ENCODE results near the gene CCDC28B. TPM values are rescaled to one million over a fixed set of nuclear protein-coding genes. Genes with fewer than 3 reads are reported as not detected.

Gene CCDC28B
- polyA plus RNA-seq, 1 of the 3 experiments (the other 2 are of a cell fraction) = 26.3 TPM

GRCh38 chr1:32195972-32196823, 4.2 kb upstream of the CCDC28B start:
- H3K4me2 ChIP-seq = no peak overlapping the region
- CTCF ChIA-PET = no interaction called here
- H3K9me3 ChIP-seq = no peaks in the 10 kb centered on the region
- no peak overlapping the region for H3K4me3 ChIP-seq (ENCODE audit: low read depth in 2 of 2, low read length in 1 of 2)
- H2AFZ ChIP-seq (ENCODE audit: low read depth) = no peak overlapping the region
- peak overlapping the region; percentile 9 to 28; a peak in 1 of 4 replicates for H3K27ac ChIP-seq (ENCODE audit: low read depth in 2 of 2, low read length in 1 of 2)
- POLR2A ChIA-PET = interaction anchor here (1.0 to 3.4 kb wide), 2 partner anchors 11 to 15 kb away, joined by 3 to 19 read pairs; partner anchors contain the start of gene TXLNA
- peaks cover 20 to 22% of the 10 kb centered on the region in 2 experiments; a peak in 3 of 4 replicates for H3K4me1 ChIP-seq (ENCODE audit: control insufficient read depth in 1 of 2, insufficient read depth in 2 of 2, low read depth in 1 of 2, low read length in 1 of 2)
- H3K79me2 ChIP-seq (ENCODE audit: insufficient read depth) = no peaks in the 10 kb centered on the region
- TF ChIP-seq EP300 (IDR thresholded peaks at IDR 0.05; ENCODE audit: borderline replicate concordance in 1 of 2, low read depth in 1 of 2, low read length in 1 of 2) (no peak), YY1 (IDR thresholded peaks at IDR 0.05; ENCODE audit: low read depth) (no peak), TEAD4 (IDR thresholded peaks at IDR 0.05; ENCODE audit: borderline replicate concordance, insufficient read depth) (no peak), TCF12 (IDR thresholded peaks at IDR 0.05) (no peak), CTCF (IDR thresholded peaks at IDR 0.05) (no peak), SMC3 (IDR thresholded peaks at IDR 0.05; ENCODE audit: low read depth, low read length) (no peak)
- H4K20me1 ChIP-seq (ENCODE audit: insufficient read depth) = no peaks in the 10 kb centered on the region
- H3K27me3 ChIP-seq (ENCODE audit: insufficient read depth) = no peaks in the 10 kb centered on the region
- H3K9me2 ChIP-seq = no peaks in the 10 kb centered on the region
- DNase-seq = no peak
- peaks cover 18% of the 10 kb centered on the region for H3F3A ChIP-seq (replicated peaks; ENCODE audit: insufficient read depth)
- no peak overlapping the region for H3K9ac ChIP-seq
- H3K36me3 ChIP-seq (replicated peaks in 1 of 2; ENCODE audit: control insufficient read depth in 1 of 2, insufficient read depth in 2 of 2, low read length in 1 of 2) = peaks cover 45 to 68% of the 10 kb centered on the region in 2 experiments

GRCh38 chr1:32197074-32197473, 3.3 kb upstream of the CCDC28B start:
- ChIA-PET CTCF (interaction anchor here (0.8 to 1.7 kb wide), 4 partner anchors 18 to 51 kb away, joined by 3 to 7 read pairs (median 4); partner anchors contain the start of gene TXLNA), POLR2A (interaction anchor here (0.7 to 3.4 kb wide), 4 partner anchors 12 to 83 kb away, joined by 3 to 19 read pairs (median 4); partner anchors contain the start of genes DCDC2B and TXLNA)
- TF ChIP-seq GATA2 (CRISPR knock-in tag; IDR thresholded peaks at IDR 0.05) (no peak), JUND (IDR thresholded peaks at IDR 0.05) (no peak), NRF1 (IDR thresholded peaks at IDR 0.05; ENCODE audit: low read depth, low read length) (no peak), POLR2AphosphoS5 (IDR thresholded peaks at IDR 0.05; ENCODE audit: low read depth, low read length) (no peak), EZH2phosphoT487 (IDR thresholded peaks at IDR 0.05; ENCODE audit: borderline replicate concordance, low read depth) (no peak), SIN3A (IDR thresholded peaks at IDR 0.05; ENCODE audit: borderline replicate concordance, low read depth, low read length) (no peak), TCF12 (IDR thresholded peaks at IDR 0.05) (no peak), EP300 (IDR thresholded peaks at IDR 0.05; ENCODE audit: borderline replicate concordance in 1 of 2, low read depth in 1 of 2, low read length in 1 of 2) (no peak)
- TF ChIP-seq, protein P1, sequence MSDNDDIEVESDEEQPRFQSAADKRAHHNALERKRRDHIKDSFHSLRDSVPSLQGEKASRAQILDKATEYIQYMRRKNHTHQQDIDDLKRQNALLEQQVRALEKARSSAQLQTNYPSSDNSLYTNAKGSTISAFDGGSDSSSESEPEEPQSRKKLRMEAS (IDR thresholded peaks at IDR 0.05; ENCODE audit: low read depth) = no peak
- TF ChIP-seq, protein P2, sequence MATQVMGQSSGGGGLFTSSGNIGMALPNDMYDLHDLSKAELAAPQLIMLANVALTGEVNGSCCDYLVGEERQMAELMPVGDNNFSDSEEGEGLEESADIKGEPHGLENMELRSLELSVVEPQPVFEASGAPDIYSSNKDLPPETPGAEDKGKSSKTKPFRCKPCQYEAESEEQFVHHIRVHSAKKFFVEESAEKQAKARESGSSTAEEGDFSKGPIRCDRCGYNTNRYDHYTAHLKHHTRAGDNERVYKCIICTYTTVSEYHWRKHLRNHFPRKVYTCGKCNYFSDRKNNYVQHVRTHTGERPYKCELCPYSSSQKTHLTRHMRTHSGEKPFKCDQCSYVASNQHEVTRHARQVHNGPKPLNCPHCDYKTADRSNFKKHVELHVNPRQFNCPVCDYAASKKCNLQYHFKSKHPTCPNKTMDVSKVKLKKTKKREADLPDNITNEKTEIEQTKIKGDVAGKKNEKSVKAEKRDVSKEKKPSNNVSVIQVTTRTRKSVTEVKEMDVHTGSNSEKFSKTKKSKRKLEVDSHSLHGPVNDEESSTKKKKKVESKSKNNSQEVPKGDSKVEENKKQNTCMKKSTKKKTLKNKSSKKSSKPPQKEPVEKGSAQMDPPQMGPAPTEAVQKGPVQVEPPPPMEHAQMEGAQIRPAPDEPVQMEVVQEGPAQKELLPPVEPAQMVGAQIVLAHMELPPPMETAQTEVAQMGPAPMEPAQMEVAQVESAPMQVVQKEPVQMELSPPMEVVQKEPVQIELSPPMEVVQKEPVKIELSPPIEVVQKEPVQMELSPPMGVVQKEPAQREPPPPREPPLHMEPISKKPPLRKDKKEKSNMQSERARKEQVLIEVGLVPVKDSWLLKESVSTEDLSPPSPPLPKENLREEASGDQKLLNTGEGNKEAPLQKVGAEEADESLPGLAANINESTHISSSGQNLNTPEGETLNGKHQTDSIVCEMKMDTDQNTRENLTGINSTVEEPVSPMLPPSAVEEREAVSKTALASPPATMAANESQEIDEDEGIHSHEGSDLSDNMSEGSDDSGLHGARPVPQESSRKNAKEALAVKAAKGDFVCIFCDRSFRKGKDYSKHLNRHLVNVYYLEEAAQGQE (IDR thresholded peaks at IDR 0.05; ENCODE audit: low read depth, low read length) = no peak
- TF ChIP-seq, protein P3, sequence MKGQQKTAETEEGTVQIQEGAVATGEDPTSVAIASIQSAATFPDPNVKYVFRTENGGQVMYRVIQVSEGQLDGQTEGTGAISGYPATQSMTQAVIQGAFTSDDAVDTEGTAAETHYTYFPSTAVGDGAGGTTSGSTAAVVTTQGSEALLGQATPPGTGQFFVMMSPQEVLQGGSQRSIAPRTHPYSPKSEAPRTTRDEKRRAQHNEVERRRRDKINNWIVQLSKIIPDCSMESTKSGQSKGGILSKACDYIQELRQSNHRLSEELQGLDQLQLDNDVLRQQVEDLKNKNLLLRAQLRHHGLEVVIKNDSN (IDR thresholded peaks at IDR 0.05; ENCODE audit: borderline replicate concordance, low read depth) = no peak
- TF ChIP-seq, protein P4, sequence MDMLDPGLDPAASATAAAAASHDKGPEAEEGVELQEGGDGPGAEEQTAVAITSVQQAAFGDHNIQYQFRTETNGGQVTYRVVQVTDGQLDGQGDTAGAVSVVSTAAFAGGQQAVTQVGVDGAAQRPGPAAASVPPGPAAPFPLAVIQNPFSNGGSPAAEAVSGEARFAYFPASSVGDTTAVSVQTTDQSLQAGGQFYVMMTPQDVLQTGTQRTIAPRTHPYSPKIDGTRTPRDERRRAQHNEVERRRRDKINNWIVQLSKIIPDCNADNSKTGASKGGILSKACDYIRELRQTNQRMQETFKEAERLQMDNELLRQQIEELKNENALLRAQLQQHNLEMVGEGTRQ (IDR thresholded peaks at IDR 0.05; ENCODE audit: borderline replicate concordance, low read depth, low read length) = no peak

More at GRCh38 chr1:32197074-32197473, 3.3 kb upstream of the CCDC28B start:
- H3K79me2 ChIP-seq (ENCODE audit: insufficient read depth) = no peaks in the 10 kb centered on the region
- peaks cover 39 to 60% of the 10 kb centered on the region in 2 experiments for H3K36me3 ChIP-seq (replicated peaks in 1 of 2; ENCODE audit: control insufficient read depth in 1 of 2, insufficient read depth in 2 of 2, low read length in 1 of 2)
- H3K9me2 ChIP-seq = no peaks in the 10 kb centered on the region
- 100% methylated on average over 1 of the region's 1 CpG for WGBS (ENCODE audit: low lambda C conversion rate)
- H3K4me2 ChIP-seq = no peak overlapping the region
- H4K20me1 ChIP-seq (ENCODE audit: insufficient read depth) = no peaks in the 10 kb centered on the region
- no peak overlapping the region for H3K4me3 ChIP-seq (ENCODE audit: low read depth in 2 of 2, low read length in 1 of 2)
- peaks cover 18% of the 10 kb centered on the region for H3F3A ChIP-seq (replicated peaks; ENCODE audit: insufficient read depth)
- H3K9ac ChIP-seq = no peak overlapping the region
- no peaks in the 10 kb centered on the region for H3K9me3 ChIP-seq
- peaks cover 22 to 29% of the 10 kb centered on the region in 2 experiments; a peak in 3 of 4 replicates for H3K4me1 ChIP-seq (ENCODE audit: control insufficient read depth in 1 of 2, insufficient read depth in 2 of 2, low read depth in 1 of 2, low read length in 1 of 2)
- H2AFZ ChIP-seq (ENCODE audit: low read depth) = no peak overlapping the region
- no peaks in the 10 kb centered on the region for H3K27me3 ChIP-seq (ENCODE audit: insufficient read depth)
- H3K27ac ChIP-seq (ENCODE audit: low read depth in 2 of 2, low read length in 1 of 2) = peak overlapping the region; percentile 28; a peak in 1 of 4 replicates
- DNase-seq = no peak

Measured in SK-N-SH (cell line).